Measurements from ENCODE around the gene SOX1. TPM values are rescaled to one million over a fixed set of nuclear protein-coding genes. Genes with fewer than 3 reads are reported as not detected.

The SOX1 gene
- total and polyA plus RNA-seq, 9 of the 15 experiments (the other 6 are each of a cell fraction or from before 2014, with no cell fraction given) = not detected

DNA sequence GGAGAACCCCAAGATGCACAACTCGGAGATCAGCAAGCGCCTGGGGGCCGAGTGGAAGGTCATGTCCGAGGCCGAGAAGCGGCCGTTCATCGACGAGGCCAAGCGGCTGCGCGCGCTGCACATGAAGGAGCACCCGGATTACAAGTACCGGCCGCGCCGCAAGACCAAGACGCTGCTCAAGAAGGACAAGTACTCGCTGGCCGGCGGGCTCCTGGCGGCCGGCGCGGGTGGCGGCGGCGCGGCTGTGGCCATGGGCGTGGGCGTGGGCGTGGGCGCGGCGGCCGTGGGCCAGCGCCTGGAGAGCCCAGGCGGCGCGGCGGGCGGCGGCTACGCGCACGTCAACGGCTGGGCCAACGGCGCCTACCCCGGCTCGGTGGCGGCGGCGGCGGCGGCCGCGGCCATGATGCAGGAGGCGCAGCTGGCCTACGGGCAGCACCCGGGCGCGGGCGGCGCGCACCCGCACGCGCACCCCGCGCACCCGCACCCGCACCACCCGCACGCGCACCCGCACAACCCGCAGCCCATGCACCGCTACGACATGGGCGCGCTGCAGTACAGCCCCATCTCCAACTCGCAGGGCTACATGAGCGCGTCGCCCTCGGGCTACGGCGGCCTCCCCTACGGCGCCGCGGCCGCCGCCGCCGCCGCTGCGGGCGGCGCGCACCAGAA is 1.1 kb downstream of the SOX1 start:
- H3K27me3 ChIP-seq (ENCODE audit: control insufficient read depth in 2 of 2, insufficient read depth in 2 of 2, low read length in 2 of 2) = peaks cover 0 to 7% of the 10 kb centered on the region in 2 experiments; a peak in 2 of 5 replicates

More for the DNA sequence above, 1.1 kb downstream of the SOX1 start:
- H3K9me3 ChIP-seq (replicated peaks; ENCODE audit: control insufficient read depth, insufficient read depth, low read depth, low read length) = no peaks in the 10 kb centered on the region
- no TSS peak for BruUV-seq (replicated peaks)
- intact Hi-C loops (cut with micrococcal nuclease) (loop anchor here (10.0 kb wide), 1 partner anchor 267 kb away; no protein-coding TSS in a partner anchor), in situ Hi-C loops (cut with MboI) (no loop called here)
- H3K79me2 ChIP-seq (ENCODE audit: control insufficient read depth, insufficient read depth, low read length) = no peaks in the 10 kb centered on the region
- H3K9me1 ChIP-seq (ENCODE audit: control insufficient read depth, insufficient read depth, low read length) = no peaks in the 10 kb centered on the region
- 48% methylated on average over 5 of the region's 103 CpGs for WGBS (ENCODE audit: insufficient coverage, low coverage, missing lambda C conversion rate)
- POLR2A ChIA-PET = no interaction called here
- H3K4me3 ChIP-seq = no peak overlapping the region
- TF ChIP-seq, protein P1, sequence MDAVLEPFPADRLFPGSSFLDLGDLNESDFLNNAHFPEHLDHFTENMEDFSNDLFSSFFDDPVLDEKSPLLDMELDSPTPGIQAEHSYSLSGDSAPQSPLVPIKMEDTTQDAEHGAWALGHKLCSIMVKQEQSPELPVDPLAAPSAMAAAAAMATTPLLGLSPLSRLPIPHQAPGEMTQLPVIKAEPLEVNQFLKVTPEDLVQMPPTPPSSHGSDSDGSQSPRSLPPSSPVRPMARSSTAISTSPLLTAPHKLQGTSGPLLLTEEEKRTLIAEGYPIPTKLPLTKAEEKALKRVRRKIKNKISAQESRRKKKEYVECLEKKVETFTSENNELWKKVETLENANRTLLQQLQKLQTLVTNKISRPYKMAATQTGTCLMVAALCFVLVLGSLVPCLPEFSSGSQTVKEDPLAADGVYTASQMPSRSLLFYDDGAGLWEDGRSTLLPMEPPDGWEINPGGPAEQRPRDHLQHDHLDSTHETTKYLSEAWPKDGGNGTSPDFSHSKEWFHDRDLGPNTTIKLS (IDR thresholded peaks at IDR 0.05; ENCODE audit: borderline replicate concordance, low read depth) = no peak
- TF ChIP-seq, protein P2, sequence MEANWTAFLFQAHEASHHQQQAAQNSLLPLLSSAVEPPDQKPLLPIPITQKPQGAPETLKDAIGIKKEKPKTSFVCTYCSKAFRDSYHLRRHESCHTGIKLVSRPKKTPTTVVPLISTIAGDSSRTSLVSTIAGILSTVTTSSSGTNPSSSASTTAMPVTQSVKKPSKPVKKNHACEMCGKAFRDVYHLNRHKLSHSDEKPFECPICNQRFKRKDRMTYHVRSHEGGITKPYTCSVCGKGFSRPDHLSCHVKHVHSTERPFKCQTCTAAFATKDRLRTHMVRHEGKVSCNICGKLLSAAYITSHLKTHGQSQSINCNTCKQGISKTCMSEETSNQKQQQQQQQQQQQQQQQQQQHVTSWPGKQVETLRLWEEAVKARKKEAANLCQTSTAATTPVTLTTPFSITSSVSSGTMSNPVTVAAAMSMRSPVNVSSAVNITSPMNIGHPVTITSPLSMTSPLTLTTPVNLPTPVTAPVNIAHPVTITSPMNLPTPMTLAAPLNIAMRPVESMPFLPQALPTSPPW (CRISPR knock-in tag; IDR thresholded peaks at IDR 0.05) = no peak
- no peak for TF ChIP-seq ZNF23 (CRISPR knock-in tag; IDR thresholded peaks at IDR 0.05)
- no peak for TF ChIP-seq LARP7 (IDR thresholded peaks at IDR 0.05)
- no peak for TF ChIP-seq MIER1 (IDR thresholded peaks at IDR 0.05; ENCODE audit: low read depth)
- TF ChIP-seq ZC3H8 (IDR thresholded peaks at IDR 0.05) = no peak
- TF ChIP-seq, protein P3, sequence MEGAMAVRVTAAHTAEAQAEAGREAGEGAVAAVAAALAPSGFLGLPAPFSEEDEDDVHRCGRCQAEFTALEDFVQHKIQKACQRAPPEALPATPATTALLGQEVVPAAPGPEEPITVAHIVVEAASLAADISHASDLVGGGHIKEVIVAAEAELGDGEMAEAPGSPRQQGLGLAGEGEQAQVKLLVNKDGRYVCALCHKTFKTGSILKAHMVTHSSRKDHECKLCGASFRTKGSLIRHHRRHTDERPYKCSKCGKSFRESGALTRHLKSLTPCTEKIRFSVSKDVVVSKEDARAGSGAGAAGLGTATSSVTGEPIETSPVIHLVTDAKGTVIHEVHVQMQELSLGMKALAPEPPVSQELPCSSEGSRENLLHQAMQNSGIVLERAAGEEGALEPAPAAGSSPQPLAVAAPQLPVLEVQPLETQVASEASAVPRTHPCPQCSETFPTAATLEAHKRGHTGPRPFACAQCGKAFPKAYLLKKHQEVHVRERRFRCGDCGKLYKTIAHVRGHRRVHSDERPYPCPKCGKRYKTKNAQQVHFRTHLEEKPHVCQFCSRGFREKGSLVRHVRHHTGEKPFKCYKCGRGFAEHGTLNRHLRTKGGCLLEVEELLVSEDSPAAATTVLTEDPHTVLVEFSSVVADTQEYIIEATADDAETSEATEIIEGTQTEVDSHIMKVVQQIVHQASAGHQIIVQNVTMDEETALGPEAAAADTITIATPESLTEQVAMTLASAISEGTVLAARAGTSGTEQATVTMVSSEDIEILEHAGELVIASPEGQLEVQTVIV (CRISPR knock-in tag; IDR thresholded peaks at IDR 0.05; ENCODE audit: borderline replicate concordance) = no peak
- no peak for TF ChIP-seq PHTF2 (CRISPR knock-in tag; IDR thresholded peaks at IDR 0.05)
- TF ChIP-seq ZBTB8A (IDR thresholded peaks at IDR 0.05; ENCODE audit: partially characterized antibody) = no peak
- no peak for TF ChIP-seq KLF6 (CRISPR knock-in tag; IDR thresholded peaks at IDR 0.05; ENCODE audit: borderline replicate concordance)
- TF ChIP-seq FIP1L1 (IDR thresholded peaks at IDR 0.05; ENCODE audit: low read depth, low read length, poor library complexity, severe bottlenecking) = no peak
- H3K36me3 ChIP-seq (ENCODE audit: control insufficient read depth, insufficient read depth, low read length) = no peaks in the 10 kb centered on the region
- no peak overlapping the region for H2AFZ ChIP-seq (ENCODE audit: low read depth, low read length)
- H3K4me2 ChIP-seq (ENCODE audit: insufficient read depth, low read length) = no peak overlapping the region
- FAIRE-seq = no peak
- CTCF ChIA-PET (ENCODE audit: low intra/inter-chr PET ratio) = no interaction called here
- no peak for ATAC-seq
- no peaks in the 10 kb centered on the region for H4K20me1 ChIP-seq (replicated peaks; ENCODE audit: control insufficient read depth, insufficient read depth, low read length)
- no peak overlapping the region for H3K9ac ChIP-seq (ENCODE audit: insufficient read depth in 1 of 2, low read depth in 2 of 2, low read length in 2 of 2)
- H3K4me1 ChIP-seq (replicated peaks in 1 of 2; ENCODE audit: control insufficient read depth in 2 of 2, insufficient read depth in 2 of 2, low read length in 2 of 2) = no peaks in the 10 kb centered on the region
- H3K27ac ChIP-seq (ENCODE audit: extremely low read depth, low read depth, low read length) = no peak overlapping the region
- no peak for DNase-seq (ENCODE audit: extremely low read depth in 1 of 4, low spot score in 3 of 4)

Data from K562 (cell line).